ENCODE measurements around the gene SEC22C.
A peak's percentile ranks its signal among the peaks of the same experiment; 100 is the strongest.

Gene SEC22C

GRCh38 chr3:42535981-42536784 lies 45.6 kb downstream of the SEC22C start:
- DNase-seq: peak in 1 of 14 donors; percentile 5

GRCh38 chr3:42533161-42533897 lies 48.4 kb downstream of the SEC22C start:
- no peak for DNase-seq

- DNase-seq: no peak
Observed at GRCh38 chr3:42532229-42532628, 49.5 kb downstream of the SEC22C start.

GRCh38 chr3:42531470-42531869 lies 50.3 kb downstream of the SEC22C start:
- no peak for DNase-seq

GRCh38 chr3:42530073-42530472 lies 51.7 kb downstream of the SEC22C start:
- no peak for DNase-seq

- DNase-seq: no peak
Observed at GRCh38 chr3:42529468-42529867, 52.3 kb downstream of the SEC22C start.

GRCh38 chr3:42527368-42527917 lies 54.3 kb downstream of the SEC22C start:
- no peak for DNase-seq

- no peak for DNase-seq
Observed at GRCh38 chr3:42526616-42527367, 55.0 kb downstream of the SEC22C start.

GRCh38 chr3:42525736-42526345 lies 55.9 kb downstream of the SEC22C start:
- DNase-seq: no peak

- DNase-seq: no peak
Observed at GRCh38 chr3:42525212-42525611, 56.6 kb downstream of the SEC22C start.

- DNase-seq: no peak
Observed at GRCh38 chr3:42524751-42525150, 57.0 kb downstream of the SEC22C start.

- DNase-seq: peak in 2 of 14 donors; percentile 42 to 87
Observed at GRCh38 chr3:42520906-42521305, 60.9 kb downstream of the SEC22C start.

- no peak for DNase-seq
Observed at GRCh38 chr3:42520336-42520735, 61.4 kb downstream of the SEC22C start.

GRCh38 chr3:42519568-42519962 lies 62.2 kb downstream of the SEC22C start:
- DNase-seq: no peak

GRCh38 chr3:42518800-42519567 lies 62.8 kb downstream of the SEC22C start:
- DNase-seq: no peak

- no peak for DNase-seq
Observed at GRCh38 chr3:42517117-42517516, 64.7 kb downstream of the SEC22C start.

- no peak for DNase-seq
Observed at GRCh38 chr3:42516443-42516842, 65.3 kb downstream of the SEC22C start.

- no peak for DNase-seq
Observed at GRCh38 chr3:42515976-42516375, 65.8 kb downstream of the SEC22C start.

- DNase-seq: peak in 3 of 14 donors; percentile 3 to 58 (median 13)
Observed at GRCh38 chr3:42515391-42515916, 66.3 kb downstream of the SEC22C start.

- DNase-seq: peak in 2 of 14 donors; percentile 7 to 71
Observed at GRCh38 chr3:42514876-42515275, 66.9 kb downstream of the SEC22C start.

- no peak for DNase-seq
Observed at GRCh38 chr3:42513521-42513920, 68.2 kb downstream of the SEC22C start.

Data from C1 segment of cervical spinal cord (tissue), 14 donors.